Activated T-cell treated with anti-CD3 and anti-CD28 coated beads for 4 hours (primary cell): ENCODE measurements around the gene SLC34A1.
"Not testable (repeated sequence)": the region's sequence is repeated elsewhere in the genome, so short reads cannot be mapped to it uniquely, and the experiment has no call there.

ENCODE experiments used
- DNase-seq: peaks from one replicate; pipeline ENCODE4 v3.0.0-alpha.2; 2020

Gene SLC34A1

DNA sequence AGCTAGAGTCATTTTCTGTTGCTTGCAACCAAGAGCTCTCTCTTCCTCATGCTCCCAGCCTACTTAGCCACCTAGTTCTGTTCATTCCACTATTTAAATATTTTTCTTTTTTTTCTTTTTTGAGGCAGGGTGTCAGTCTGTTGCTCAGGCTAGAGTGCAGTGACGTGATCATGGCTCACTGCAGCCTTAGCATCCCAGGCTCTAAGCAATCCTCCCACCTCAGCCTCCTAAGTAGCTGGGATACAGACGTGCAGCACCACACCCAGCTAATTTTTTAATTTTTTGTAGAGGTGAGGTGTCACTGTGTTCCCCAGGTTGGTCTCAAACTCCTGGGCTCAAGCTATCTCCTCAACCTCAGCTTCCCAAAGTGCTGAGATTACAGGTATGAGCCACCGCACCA, 30.2 kb downstream of the SLC34A1 start:
- no peak for DNase-seq

- not testable (repeated sequence) for DNase-seq
Measured at GRCh38 chr5:177417081-177417480, 32.8 kb downstream of the SLC34A1 start.

DNA sequence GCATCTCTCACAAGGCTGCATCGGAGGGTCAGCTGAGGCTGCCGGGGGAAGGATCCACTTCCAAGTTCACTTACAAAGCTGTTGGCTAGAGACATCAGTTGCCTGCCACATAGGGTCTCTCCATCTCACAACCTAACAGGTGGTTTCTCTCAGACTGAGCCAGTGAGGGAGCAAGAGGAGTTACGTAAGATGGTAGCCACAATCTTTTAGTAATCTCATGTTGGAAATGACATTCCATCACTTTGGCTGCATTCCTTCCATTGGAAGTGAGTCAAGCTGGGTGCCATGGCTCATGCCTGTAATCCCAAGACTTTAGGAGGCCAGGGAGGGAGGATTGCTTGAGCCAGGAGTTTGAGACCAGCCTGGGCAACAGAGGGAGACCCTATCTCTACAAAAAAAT, 34.8 kb downstream of the SLC34A1 start:
- DNase-seq = no peak

- DNase-seq = not testable (repeated sequence)
Measured at GRCh38 chr5:177420472-177420871, 36.2 kb downstream of the SLC34A1 start.

GRCh38 chr5:177421062-177421798, 37.0 kb downstream of the SLC34A1 start:
- no peak for DNase-seq

DNA sequence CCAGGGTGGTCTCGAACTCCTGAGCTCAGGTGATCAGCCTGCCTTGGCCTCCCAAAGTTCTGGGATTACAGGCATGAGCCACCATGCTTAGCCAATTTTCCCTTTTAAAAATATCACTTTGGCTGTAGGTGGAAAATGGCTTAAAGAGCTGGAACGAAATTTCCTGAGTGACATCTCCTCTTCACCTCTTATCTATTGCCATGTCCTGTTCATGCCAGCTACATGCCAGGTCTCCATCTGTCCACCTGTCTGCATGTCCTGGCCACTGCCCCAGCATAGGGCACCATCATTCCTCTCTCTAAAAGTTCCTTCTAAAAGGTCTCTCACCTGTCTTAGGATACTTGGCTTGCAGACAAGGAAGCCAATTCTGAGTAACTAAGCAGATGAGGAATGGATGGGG, 39.4 kb downstream of the SLC34A1 start:
- DNase-seq = no peak

GRCh38 chr5:177425196-177425800, 41.1 kb downstream of the SLC34A1 start:
- DNase-seq = no peak

- peak; percentile 100 for DNase-seq
Measured at GRCh38 chr5:177425801-177426565, 41.7 kb downstream of the SLC34A1 start.

DNA sequence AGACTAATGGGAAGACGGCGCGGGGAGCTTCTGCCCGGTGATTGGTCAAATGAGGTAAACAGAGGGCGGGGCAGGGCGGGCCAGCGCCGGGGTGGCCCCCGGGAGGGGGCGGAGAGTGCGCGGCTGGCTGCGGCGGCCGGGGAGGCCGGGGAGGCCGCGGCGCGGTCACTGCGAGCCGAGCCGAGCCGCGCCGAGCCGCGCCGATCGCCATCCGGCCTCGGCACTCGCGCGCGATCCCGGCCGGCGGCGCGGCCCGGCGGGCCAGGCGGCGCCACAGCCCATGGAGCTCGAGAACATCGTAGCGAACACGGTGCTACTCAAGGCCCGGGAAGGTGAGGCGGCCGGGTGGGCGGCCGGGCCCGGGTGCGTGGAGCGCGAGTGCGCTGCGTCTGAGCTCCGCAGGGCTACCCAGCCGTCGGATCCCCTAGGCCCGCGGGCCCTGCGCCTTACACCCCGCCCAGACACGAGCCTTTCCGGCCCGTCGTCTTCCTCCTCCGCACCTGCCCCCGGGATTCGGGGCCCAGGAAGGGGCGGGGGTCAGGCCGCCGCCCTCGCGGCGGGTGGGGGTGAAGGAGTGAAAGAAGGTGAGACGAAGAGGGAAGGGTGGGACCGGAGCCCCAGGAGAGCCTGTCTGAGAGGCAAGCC, 42.5 kb downstream of the SLC34A1 start, which contains the start of gene GRK6:
GRK6 (plus strand) TSS at position 111 of the 645 bp plus-strand sequence; CDS start at position 281, 170 bp downstream.
- DNase-seq = peak; percentile 51

DNA sequence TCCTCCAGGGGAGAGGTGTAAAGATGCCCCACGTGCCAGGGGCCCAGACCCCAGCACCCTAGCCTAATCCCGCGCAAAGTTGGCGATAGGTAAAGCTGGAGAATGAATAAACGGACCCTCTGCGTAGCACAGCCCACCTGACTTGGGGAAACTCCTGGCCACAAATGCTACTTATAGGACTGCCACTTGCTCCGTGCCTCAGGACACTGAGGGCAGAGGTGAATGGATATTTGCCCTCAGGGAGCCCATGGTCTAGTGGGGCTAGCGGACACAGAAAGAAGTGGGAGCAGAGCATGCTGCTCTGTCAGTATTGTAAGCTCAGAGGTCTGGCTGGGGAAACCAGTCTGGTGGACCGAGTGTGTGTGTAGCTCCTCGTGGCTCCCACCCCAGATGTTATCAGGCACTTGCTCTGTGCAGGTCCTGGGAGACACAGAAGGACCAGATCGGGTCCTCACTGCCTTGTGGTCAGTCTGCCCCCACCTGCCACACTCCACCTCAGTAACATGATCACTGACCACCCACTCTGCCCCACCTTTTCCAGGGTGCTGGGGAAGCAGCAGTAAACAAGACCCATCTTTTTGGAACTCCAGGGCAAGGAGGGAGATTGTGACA, 43.1 kb downstream of the SLC34A1 start:
- no peak for DNase-seq

- DNase-seq = no peak
Measured at GRCh38 chr5:177427919-177428573, 43.8 kb downstream of the SLC34A1 start.

GRCh38 chr5:177428574-177429217, 44.5 kb downstream of the SLC34A1 start:
- no peak for DNase-seq

DNA sequence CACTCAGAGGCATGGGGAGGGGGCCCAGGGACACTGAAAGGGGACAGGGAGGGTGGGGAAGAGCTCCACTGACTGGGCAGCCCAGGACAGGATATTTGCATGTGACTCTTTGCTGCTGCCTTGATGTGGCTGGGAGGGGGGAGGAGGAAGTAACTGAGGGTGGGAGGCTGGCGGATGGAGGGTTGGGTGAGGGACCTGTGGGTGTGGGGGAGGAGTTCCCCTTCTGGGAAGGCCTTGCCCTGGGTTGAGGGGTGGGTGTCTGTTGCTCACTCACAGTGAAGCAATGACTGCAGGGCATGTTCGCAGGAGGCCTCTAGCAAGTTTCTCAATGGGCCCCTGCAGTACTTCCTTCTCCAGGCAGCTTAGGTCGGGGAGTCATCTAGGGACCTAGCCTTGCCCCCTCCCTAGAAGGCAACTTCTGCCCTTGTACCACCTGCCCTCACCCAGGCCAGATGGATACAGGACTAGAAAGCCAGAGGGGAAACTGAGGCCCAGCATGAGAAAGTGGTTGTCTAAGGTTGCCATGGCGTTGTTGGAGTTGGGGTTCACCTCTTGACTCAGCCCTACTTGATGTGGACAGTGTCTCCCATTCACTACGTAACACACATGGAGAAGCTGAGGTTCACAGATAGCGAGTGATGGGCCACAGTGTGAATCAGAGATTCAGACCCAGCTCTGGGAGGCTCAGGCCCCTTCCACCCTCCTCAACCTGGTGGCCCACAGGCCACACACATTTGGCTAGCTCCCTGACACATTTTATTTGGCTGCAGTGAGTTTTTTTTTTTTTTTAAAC, 45.2 kb downstream of the SLC34A1 start:
- DNase-seq = peak; percentile 87

GRCh38 chr5:177430140-177430951, 46.1 kb downstream of the SLC34A1 start:
- no peak for DNase-seq

DNA sequence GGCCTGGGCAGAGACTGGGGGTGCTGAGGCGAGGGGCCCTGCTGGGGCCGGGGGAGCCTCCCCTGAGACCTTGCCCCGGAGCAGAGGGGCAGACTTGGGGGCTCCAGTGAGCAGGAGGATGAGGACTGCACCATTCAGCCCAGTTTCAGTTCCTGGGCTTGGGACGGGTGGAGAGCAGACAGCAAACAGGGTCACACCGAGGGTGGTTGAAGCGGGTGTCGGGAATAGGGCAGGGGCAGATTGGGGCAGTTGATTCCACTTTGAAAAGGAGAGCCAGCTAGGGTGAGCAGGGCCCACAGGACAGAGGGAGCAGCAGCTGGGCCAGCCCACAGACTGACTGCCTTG, 46.7 kb downstream of the SLC34A1 start:
- DNase-seq = no peak

GRCh38 chr5:177431317-177432142, 47.3 kb downstream of the SLC34A1 start:
- no peak for DNase-seq

- no peak for DNase-seq
Measured at GRCh38 chr5:177432143-177432838, 48.1 kb downstream of the SLC34A1 start.
